Globus pallidus (tissue), 1 donor: ENCODE data around the gene CLCN7.

Experiments
- DNase-seq: peaks from one replicate; pipeline ENCODE4 v3.0.0-alpha.2; 2015; ENCODE audit warnings: low spot score

CLCN7 gene

GRCh38 chr16:1474796-1475551 is at the start of gene CLCN7:
CLCN7 (minus strand) TSS chr16:1475028; CDS start chr16:1474974, 54 bp downstream.
- DNase-seq = peak; percentile 71

GRCh38 chr16:1524366-1524765 is 49.5 kb upstream of the CLCN7 start:
- no peak for DNase-seq

GRCh38 chr16:1523581-1524245 is 48.9 kb upstream of the CLCN7 start:
- DNase-seq = no peak

- DNase-seq = no peak
Measured at GRCh38 chr16:1520461-1520860, 45.6 kb upstream of the CLCN7 start.

GRCh38 chr16:1519831-1520230 is 45.0 kb upstream of the CLCN7 start:
- no peak for DNase-seq

GRCh38 chr16:1518626-1519135 is 43.9 kb upstream of the CLCN7 start:
- DNase-seq = no peak

- no peak for DNase-seq
Measured at GRCh38 chr16:1514507-1514906, 39.7 kb upstream of the CLCN7 start.

- DNase-seq = no peak
Measured at GRCh38 chr16:1512774-1513173, 37.9 kb upstream of the CLCN7 start.

GRCh38 chr16:1511662-1512569 is 37.1 kb upstream of the CLCN7 start:
- DNase-seq = no peak

- DNase-seq = no peak
Measured at GRCh38 chr16:1510941-1511351, 36.1 kb upstream of the CLCN7 start.

GRCh38 chr16:1510272-1510671 is 35.4 kb upstream of the CLCN7 start:
- no peak for DNase-seq

- DNase-seq = no peak
Measured at GRCh38 chr16:1509307-1510221, 34.7 kb upstream of the CLCN7 start.

- DNase-seq = no peak
Measured at GRCh38 chr16:1508494-1509187, 33.8 kb upstream of the CLCN7 start.

GRCh38 chr16:1506494-1507213 is 31.8 kb upstream of the CLCN7 start:
- no peak for DNase-seq

- DNase-seq = no peak
Measured at GRCh38 chr16:1505912-1506311, 31.1 kb upstream of the CLCN7 start.

GRCh38 chr16:1505073-1505844 is 30.4 kb upstream of the CLCN7 start:
- no peak for DNase-seq

- no peak for DNase-seq
Measured at GRCh38 chr16:1503110-1503955, 28.5 kb upstream of the CLCN7 start.
